Spleen (tissue), 11 donors: ENCODE data around the gene NSMCE4A. TPM values are rescaled to one million over a fixed set of nuclear protein-coding genes. Genes with fewer than 3 reads are reported as not detected.
A peak's percentile ranks its signal among the peaks of the same experiment; 100 is the strongest.

ENCODE experiments used
- DNase-seq: peaks from one replicate; pipeline ENCODE4 v3.0.0-alpha.2; 2020
- H3K27ac ChIP-seq, 8 donors: fragments of 200-600 bp; sonication (generic) in 7 of 8; 1 replicate in 4 of 8; 2 replicates in 4 of 8; pipeline versions ENCODE4 v1.5.0 to v1.8.0; 2016 to 2021; ENCODE audit warnings: inconsistent platforms in 4 of 8, mild to moderate bottlenecking in 4 of 8, moderate library complexity in 1 of 8
- H3K27me3 ChIP-seq, 7 donors: fragments of 200-600 bp; sonication (generic) in 6 of 7; replicated peaks in 1 of 7; 1 replicate in 4 of 7; 2 replicates in 3 of 7; pipeline versions ENCODE4 v1.5.0 to v1.8.0; 2016 to 2021; ENCODE audit warnings: inconsistent platforms in 3 of 7, mild to moderate bottlenecking in 1 of 7
- H3K36me3 ChIP-seq, 6 donors: fragments of 200-600 bp; sonication (generic) in 5 of 6; 1 replicate in 4 of 6; 2 replicates in 2 of 6; pipeline versions ENCODE4 v1.5.0 to v1.8.0; 2016 to 2021; ENCODE audit warnings: inconsistent platforms in 2 of 6
- H3K4me1 ChIP-seq, 6 donors: fragments of 200-600 bp; sonication (generic) in 5 of 6; 1 replicate in 3 of 6; 2 replicates in 3 of 6; pipeline versions ENCODE4 v1.5.0 to v1.8.0; 2016 to 2021; ENCODE audit warnings: inconsistent platforms in 3 of 6
- H3K4me3 ChIP-seq, 8 donors: fragments of 200-600 bp; sonication (generic) in 7 of 8; 1 replicate in 4 of 8; 2 replicates in 4 of 8; pipeline versions ENCODE4 v1.5.0 to v1.8.0; 2016 to 2021; ENCODE audit warnings: inconsistent platforms in 4 of 8, mild to moderate bottlenecking in 4 of 8, moderate library complexity in 2 of 8
- H3K9me3 ChIP-seq, 8 donors: fragments of 200-600 bp; sonication (generic) in 7 of 8; 1 replicate in 4 of 8; 2 replicates in 4 of 8; pipeline versions ENCODE4 v1.5.0 to v1.8.0; 2016 to 2021; ENCODE audit warnings: inconsistent platforms in 4 of 8
- CTCF ChIP-seq, 11 experiments: fragments of 200-600 bp in 7 of 11; fragments of 450-650 bp in 4 of 11; sonication (generic) in 4 of 11; IDR thresholded peaks in 8 of 11; conservative IDR thresholded peaks in 3 of 11; 1 replicate in 7 of 11; 2 replicates in 4 of 11; pipeline versions ENCODE4 v1.4.0 to v1.8.0; 2016 to 2021; ENCODE audit warnings: antibody characterized with exemption in 11 of 11, inconsistent platforms in 4 of 11, mild to moderate bottlenecking in 1 of 11
- POLR2A ChIP-seq, 3 donors: fragments of 450-650 bp; IDR thresholded peaks; one replicate each; pipeline ENCODE4 v1.5.1; 2017; ENCODE audit warnings: antibody characterized with exemption in 3 of 3, mild to moderate bottlenecking in 1 of 3
- POLR2AphosphoS5 ChIP-seq, 3 donors: sonication (generic); formaldehyde crosslinking; IDR thresholded peaks; one replicate each; pipeline ENCODE4 v1.5.1; 2017; ENCODE audit warnings: antibody characterized with exemption in 3 of 3
- WGBS, 5 donors: extraction: QIAGEN DNeasy Blood & Tissue Kit in 3 of 5; methylation state at CpG; one replicate each; pipeline versions ENCODE4 v1.1.5 to v1.1.7; 2013 to 2018; 5-methylcytosine and 5-hydroxymethylcytosine counted together
- intact Hi-C: fragments of 100-400 bp; cut with DNase I; formaldehyde crosslinking; loops from one replicate; pipeline ENCODE4 v1.15.0; 2023; ENCODE audit warnings: low total_unique reads
- polyA plus RNA-seq, 3 donors: library from polyadenylated mRNA; stranded (reverse); fragments of 200-250 nt; gene quantifications; one replicate each; pipeline ENCODE4 v1.2.1, GENCODE V29; 2013
- total RNA-seq, 7 donors: library from RNA; depleted of rRNA in 3 of 7; stranded (reverse); fragments of >200 nt in 3 of 7; fragmentation: NEBNext Ultra II Directional in 4 of 7; extraction: Animal tissue kit (Norgen Biotek cat#: 25700) in 4 of 7; gene quantifications; one replicate each; pipeline versions ENCODE4 v1.1.0 to v1.2.1, GENCODE V29; 2016 to 2021
- donor health status: healthy with polysubstance abuse.
- donor health status: DM: no; HTN: no; CAD: no; lungs with moderate emphysema.
- donor health status: DM: no; HTN: no; CAD: no.
- donor health status: Bipolar disorder and iron deficiency.
- donor health status: healthy.
- donor health status: DM: no; HTN: no; CAD: no.
- donor health status: DM: yes; HTN: yes; CAD: no.

The NSMCE4A gene
- total and polyA plus RNA-seq, 10 donors, result 49.5 to 121 (median 70.9) TPM

GRCh38 chr10:121928528-121928884 is 46.5 kb downstream of the NSMCE4A start:
- Histone ChIP-seq H3K27me3 (no peaks in the 10 kb centered on the region), H3K4me3 (peak overlapping the region; percentile 82 to 100 (median 88))
- intact Hi-C loops, result no loop called here

GRCh38 chr10:121927841-121928527 is 47.0 kb downstream of the NSMCE4A start, which contains the start of gene ATE1:
Gene ATE1 (minus strand): TSS chr10:121928031. CDS start chr10:121927949, 82 bp downstream.
- peak within 1 kb of the TSS; percentile 82 to 100 (median 88) for H3K4me3 ChIP-seq
- peaks cover 0 to 9% (median 1%) of the 10 kb centered on the region in 6 donors for H3K36me3 ChIP-seq
- H3K4me1 ChIP-seq, result peaks cover 10 to 47% (median 29%) of the 10 kb centered on the region in 6 donors
- peak; percentile 97 for DNase-seq
- H3K27me3 ChIP-seq, result no peaks in the 10 kb centered on the region
- intact Hi-C loops, result no loop called here
- 0 to 1% (median 0%) methylated on average over 38 to 87 of the region's 87 CpGs for WGBS, 5 donors
- no peaks in the 10 kb centered on the region for H3K9me3 ChIP-seq
- TF ChIP-seq CTCF (IDR thresholded peaks at IDR 0.05 in 8 of 11, conservative IDR thresholded peaks at IDR 0.05 in 3 of 11), result peak in 1 of 11 experiments; percentile 12
- TF ChIP-seq POLR2AphosphoS5 (IDR thresholded peaks at IDR 0.05), result peak; percentile 82 to 91 (median 88)
- TF ChIP-seq POLR2A (IDR thresholded peaks at IDR 0.05), result peak in 1 of 3 donors; percentile 53
- peak within 1 kb of the TSS; percentile 82 to 99 (median 97) for H3K27ac ChIP-seq

More at GRCh38 chr10:121928528-121928884, 46.5 kb downstream of the NSMCE4A start:
- H3K9me3 ChIP-seq, result no peaks in the 10 kb centered on the region
- 1 to 11% (median 2%) methylated on average over 5 to 20 of the region's 20 CpGs for WGBS, 5 donors
- TF ChIP-seq POLR2A (IDR thresholded peaks at IDR 0.05) (no peak), CTCF (IDR thresholded peaks at IDR 0.05 in 8 of 11, conservative IDR thresholded peaks at IDR 0.05 in 3 of 11) (no peak), POLR2AphosphoS5 (IDR thresholded peaks at IDR 0.05) (no peak)
- H3K36me3 ChIP-seq, result peaks cover 0 to 4% (median 0%) of the 10 kb centered on the region in 6 donors
- H3K4me1 ChIP-seq, result peaks cover 10 to 47% (median 29%) of the 10 kb centered on the region in 6 donors
- peak overlapping the region; percentile 82 to 99 (median 97) for H3K27ac ChIP-seq
- DNase-seq, result no peak

GRCh38 chr10:121927318-121927840 is 47.6 kb downstream of the NSMCE4A start:
- no peak for TF ChIP-seq POLR2A (IDR thresholded peaks at IDR 0.05)
- TF ChIP-seq POLR2AphosphoS5 (IDR thresholded peaks at IDR 0.05), result peak in 2 of 3 donors; percentile 1 to 58
- Histone ChIP-seq H3K4me1 (peaks cover 10 to 47% (median 29%) of the 10 kb centered on the region in 6 donors), H3K4me3 (peak overlapping the region; percentile 82 to 100 (median 88)), H3K27me3 (no peaks in the 10 kb centered on the region), H3K36me3 (peaks cover 0 to 15% (median 4%) of the 10 kb centered on the region in 6 donors), H3K9me3 (no peaks in the 10 kb centered on the region), H3K27ac (peak overlapping the region; percentile 82 to 99 (median 97))
- DNase-seq, result no peak
- WGBS, 5 donors, result 0 to 1% (median 0%) methylated on average over 36 to 48 of the region's 48 CpGs
- intact Hi-C loops, result no loop called here

GRCh38 chr10:121926671-121927317 is 48.2 kb downstream of the NSMCE4A start:
- Histone ChIP-seq H3K27me3 (no peaks in the 10 kb centered on the region), H3K9me3 (no peaks in the 10 kb centered on the region), H3K4me3 (peak overlapping the region; percentile 82 to 100 (median 88)), H3K27ac (peak overlapping the region; percentile 82 to 99 (median 97)), H3K4me1 (peaks cover 10 to 47% (median 29%) of the 10 kb centered on the region in 6 donors), H3K36me3 (peaks cover 0 to 21% (median 6%) of the 10 kb centered on the region in 6 donors)
- TF ChIP-seq POLR2AphosphoS5 (IDR thresholded peaks at IDR 0.05) (no peak), CTCF (IDR thresholded peaks at IDR 0.05 in 8 of 11, conservative IDR thresholded peaks at IDR 0.05 in 3 of 11) (no peak), POLR2A (IDR thresholded peaks at IDR 0.05) (no peak)
- intact Hi-C loops, result no loop called here
- no peak for DNase-seq
- WGBS, 5 donors, result 0 to 2% (median 0%) methylated on average over 20 of the region's 20 CpGs
